BE2C (cell line): ENCODE results near the gene RPL37A.
A peak's percentile ranks its signal among the peaks of the same experiment; 100 is the strongest.

ENCODE experiments used
- DNase-seq: peaks from one replicate; pipeline ENCODE4 v3.0.0-alpha.2; 2020
- H3K27me3 ChIP-seq: fragments of 250-450 bp; sonication (Bioruptor Pico); 2 replicates; pipeline ENCODE4 v1.5.1; 2020; ENCODE audit warnings: mild to moderate bottlenecking
- H3K36me3 ChIP-seq: fragments of 250-450 bp; sonication (Bioruptor Pico); 2 replicates; pipeline ENCODE4 v1.5.1; 2020; ENCODE audit warnings: mild to moderate bottlenecking
- H3K4me1 ChIP-seq: fragments of 250-450 bp; sonication (Bioruptor Pico); 2 replicates; pipeline ENCODE4 v1.5.1; 2020
- H3K4me3 ChIP-seq: 2 replicates; pipeline ENCODE4 v1.5.1; 2011; ENCODE audit warnings: low read depth, low read length
- H3K9me3 ChIP-seq: fragments of 250-450 bp; sonication (Bioruptor Pico); 2 replicates; pipeline ENCODE4 v1.5.1; 2020
- TF ChIP-seq, protein P1 (sequence below): IDR thresholded peaks from 2 replicates; pipeline ENCODE4 v1.5.1; 2012; ENCODE audit warnings: mild to moderate bottlenecking, low read depth, low read length

The RPL37A gene

DNA sequence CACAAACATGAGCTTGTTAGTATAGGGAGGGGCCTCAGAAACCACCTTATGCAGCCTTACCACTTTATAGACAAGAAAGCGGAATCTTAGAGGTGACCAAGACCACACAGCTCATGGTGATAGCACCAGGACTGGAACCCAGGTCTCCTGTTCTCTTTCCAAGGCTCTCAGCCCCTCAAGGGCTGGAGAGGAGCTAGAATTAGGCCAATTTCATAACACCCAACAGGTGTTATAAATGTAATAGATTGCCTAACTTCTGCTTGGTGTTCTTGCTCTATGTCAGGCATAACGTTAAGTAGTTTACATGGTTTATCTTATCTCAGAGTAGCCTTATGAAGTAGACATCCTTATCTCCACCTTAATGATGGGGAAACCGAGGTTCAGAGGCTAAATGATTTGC lies 42.9 kb downstream of the RPL37A start:
- TF ChIP-seq, protein P1, sequence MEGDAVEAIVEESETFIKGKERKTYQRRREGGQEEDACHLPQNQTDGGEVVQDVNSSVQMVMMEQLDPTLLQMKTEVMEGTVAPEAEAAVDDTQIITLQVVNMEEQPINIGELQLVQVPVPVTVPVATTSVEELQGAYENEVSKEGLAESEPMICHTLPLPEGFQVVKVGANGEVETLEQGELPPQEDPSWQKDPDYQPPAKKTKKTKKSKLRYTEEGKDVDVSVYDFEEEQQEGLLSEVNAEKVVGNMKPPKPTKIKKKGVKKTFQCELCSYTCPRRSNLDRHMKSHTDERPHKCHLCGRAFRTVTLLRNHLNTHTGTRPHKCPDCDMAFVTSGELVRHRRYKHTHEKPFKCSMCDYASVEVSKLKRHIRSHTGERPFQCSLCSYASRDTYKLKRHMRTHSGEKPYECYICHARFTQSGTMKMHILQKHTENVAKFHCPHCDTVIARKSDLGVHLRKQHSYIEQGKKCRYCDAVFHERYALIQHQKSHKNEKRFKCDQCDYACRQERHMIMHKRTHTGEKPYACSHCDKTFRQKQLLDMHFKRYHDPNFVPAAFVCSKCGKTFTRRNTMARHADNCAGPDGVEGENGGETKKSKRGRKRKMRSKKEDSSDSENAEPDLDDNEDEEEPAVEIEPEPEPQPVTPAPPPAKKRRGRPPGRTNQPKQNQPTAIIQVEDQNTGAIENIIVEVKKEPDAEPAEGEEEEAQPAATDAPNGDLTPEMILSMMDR, result no peak
- Histone ChIP-seq H3K4me1 (peaks cover under 1% of the 10 kb centered on the region; the same call in 1 of the 2 replicates), H3K27me3 (no peaks in the 10 kb centered on the region), H3K9me3 (no peaks in the 10 kb centered on the region), H3K4me3 (no peak overlapping the region), H3K36me3 (no peaks in the 10 kb centered on the region)
- no peak for DNase-seq

DNA sequence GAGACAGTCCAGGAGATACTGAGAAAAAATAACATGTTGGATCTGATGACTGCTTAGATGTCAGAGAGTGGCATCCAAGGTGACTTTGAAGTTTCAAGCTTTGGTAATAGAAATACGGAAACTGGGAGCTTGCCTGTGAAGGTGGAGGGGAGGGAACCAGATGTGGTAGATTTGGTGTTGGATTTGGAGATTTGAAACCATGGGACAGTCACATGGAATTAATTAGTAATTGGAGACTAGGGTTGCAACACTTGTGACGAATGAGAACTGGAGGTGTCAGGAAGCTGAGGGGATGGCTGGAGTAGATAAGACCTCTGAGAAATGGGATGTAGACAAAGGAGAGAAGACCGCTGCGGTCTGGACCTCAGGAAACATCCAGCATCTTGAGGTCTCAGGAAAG lies 46.7 kb downstream of the RPL37A start:
- no peak for DNase-seq
- H3K4me3 ChIP-seq, result no peak overlapping the region
- no peaks in the 10 kb centered on the region for H3K27me3 ChIP-seq
- no peaks in the 10 kb centered on the region for H3K9me3 ChIP-seq
- no peaks in the 10 kb centered on the region for H3K36me3 ChIP-seq
- peaks cover 10% of the 10 kb centered on the region for H3K4me1 ChIP-seq
- TF ChIP-seq, protein P1, result no peak

DNA sequence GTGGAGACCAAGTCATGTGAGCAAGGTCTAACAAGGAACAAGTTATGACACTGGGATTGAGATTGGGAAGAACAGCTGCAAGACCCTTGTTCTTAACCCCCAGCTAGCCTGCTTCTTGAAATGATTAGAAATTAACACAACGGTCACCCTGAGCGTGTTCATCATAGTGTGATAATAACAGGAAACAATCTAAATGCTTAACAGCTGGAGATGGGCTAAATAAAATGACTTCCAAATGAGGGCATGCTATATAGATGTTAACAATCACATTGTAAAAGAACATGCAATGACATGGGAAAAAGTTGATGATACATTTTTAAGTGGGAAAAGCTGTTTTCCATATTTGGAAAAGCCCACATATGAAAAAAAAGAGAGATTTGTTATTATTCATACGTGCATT lies 47.6 kb downstream of the RPL37A start:
- no peaks in the 10 kb centered on the region for H3K9me3 ChIP-seq
- TF ChIP-seq, protein P1, result no peak
- no peak overlapping the region for H3K4me3 ChIP-seq
- H3K36me3 ChIP-seq, result no peaks in the 10 kb centered on the region
- no peak for DNase-seq
- no peaks in the 10 kb centered on the region for H3K27me3 ChIP-seq
- H3K4me1 ChIP-seq, result peaks cover 10% of the 10 kb centered on the region

DNA sequence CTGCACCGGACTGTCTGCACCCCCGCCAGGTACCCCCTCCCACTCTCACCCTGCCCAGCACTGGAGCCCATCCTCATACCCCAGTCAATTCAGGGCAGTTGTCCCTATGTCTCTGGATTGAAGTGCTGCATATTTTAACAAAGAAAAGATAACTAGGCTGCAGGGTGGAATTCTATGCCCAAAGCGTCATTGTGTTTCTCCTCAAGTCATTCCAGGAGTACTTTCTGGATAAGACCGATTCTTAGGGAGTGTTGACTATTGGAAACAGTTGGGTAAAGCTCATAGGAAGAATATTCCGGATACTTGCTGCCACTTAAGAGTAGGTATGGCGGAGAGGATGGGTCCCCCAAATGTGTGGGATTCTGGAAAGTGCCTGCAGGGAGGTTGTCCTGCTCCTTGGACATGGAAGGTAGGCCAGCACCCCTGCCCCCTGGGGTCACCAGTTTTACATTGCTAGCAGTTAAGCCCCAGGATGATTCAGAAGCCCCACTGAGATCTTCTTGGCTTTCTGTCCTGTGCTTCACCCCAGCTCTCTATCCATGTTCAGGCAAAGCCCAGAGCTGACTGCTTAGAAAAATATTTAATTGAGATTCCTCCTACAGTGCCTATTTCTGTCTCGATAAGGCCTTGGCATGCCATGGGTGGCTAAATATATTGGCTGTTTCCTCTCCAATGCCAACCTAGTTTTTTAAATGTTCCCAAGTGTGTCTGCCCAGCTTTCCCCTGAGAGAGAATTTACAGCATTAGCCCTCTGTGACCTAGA lies 48.2 kb downstream of the RPL37A start:
- TF ChIP-seq, protein P1, result no peak
- no peak overlapping the region for H3K4me3 ChIP-seq
- H3K27me3 ChIP-seq, result no peaks in the 10 kb centered on the region
- H3K4me1 ChIP-seq, result peaks cover 10% of the 10 kb centered on the region
- no peak for DNase-seq
- H3K36me3 ChIP-seq, result no peaks in the 10 kb centered on the region
- H3K9me3 ChIP-seq, result no peaks in the 10 kb centered on the region

DNA sequence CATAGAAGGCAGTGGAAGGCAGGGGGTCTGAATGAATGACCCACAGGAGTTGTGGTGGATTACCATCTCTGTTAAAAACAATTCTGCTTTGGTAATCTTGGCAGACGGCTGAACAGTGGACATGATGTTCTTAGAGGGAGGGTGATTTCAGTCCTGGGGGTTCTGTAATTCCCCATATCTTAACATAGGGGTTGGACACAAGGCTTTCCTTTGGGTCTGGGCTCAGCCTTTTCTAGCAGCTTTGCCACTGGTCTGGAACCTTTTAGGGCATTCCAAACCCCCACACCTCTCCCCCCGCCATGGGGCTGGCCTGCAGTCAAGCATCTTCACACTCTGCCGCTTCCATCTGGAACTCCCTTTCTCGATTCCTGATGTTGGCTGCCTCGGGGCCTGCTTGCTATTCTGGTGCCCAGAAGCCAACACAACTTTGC lies 50.3 kb downstream of the RPL37A start:
- Histone ChIP-seq H3K27me3 (no peaks in the 10 kb centered on the region), H3K4me3 (no peak overlapping the region), H3K9me3 (no peaks in the 10 kb centered on the region), H3K36me3 (no peaks in the 10 kb centered on the region), H3K4me1 (peaks cover 10% of the 10 kb centered on the region)
- TF ChIP-seq, protein P1, result no peak
- DNase-seq, result peak; percentile 53

DNA sequence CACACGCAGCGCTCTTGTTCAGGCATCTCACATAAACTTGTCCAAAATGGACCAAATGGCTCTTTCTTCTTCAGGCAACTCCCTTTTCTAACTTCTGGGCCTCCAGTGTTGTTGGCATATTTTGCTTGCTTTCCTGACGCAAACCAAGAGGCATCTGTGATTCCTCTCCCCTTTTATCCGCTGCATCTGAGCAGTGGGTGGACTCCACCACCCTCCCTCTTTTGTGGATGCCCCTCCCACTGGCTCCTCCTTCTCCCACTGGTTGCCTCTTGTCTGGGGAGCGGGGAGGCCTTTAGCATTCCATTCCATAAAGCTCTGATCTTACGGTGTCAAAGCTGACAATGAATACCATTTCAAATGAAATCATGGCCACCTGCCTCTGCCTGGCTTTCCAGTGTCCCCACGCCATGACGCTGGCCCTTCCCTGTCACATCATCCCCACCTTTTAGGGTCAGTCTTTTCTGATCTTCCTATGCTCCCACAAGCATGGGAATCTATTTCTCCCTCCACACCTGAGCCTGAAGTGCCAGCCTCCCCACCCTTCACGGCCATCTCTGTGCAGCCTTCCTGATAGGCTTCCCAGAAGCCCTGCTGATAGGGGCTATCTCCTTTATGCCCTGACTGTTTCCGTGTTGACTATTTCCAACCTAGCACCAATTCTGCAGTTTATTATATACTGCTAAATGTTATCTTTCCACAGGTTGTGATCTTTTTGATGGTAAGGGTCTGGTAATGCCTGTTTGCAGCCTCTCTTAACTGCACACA lies 51.5 kb downstream of the RPL37A start:
- TF ChIP-seq, protein P1, result no peak
- H3K4me1 ChIP-seq, result peaks cover 10% of the 10 kb centered on the region

More for the DNA sequence above, 51.5 kb downstream of the RPL37A start:
- H3K27me3 ChIP-seq, result no peaks in the 10 kb centered on the region
- no peaks in the 10 kb centered on the region for H3K36me3 ChIP-seq
- no peak for DNase-seq
- H3K4me3 ChIP-seq, result no peak overlapping the region
- H3K9me3 ChIP-seq, result no peaks in the 10 kb centered on the region
